Measurements from ENCODE around the gene C3orf62. TPM values are rescaled to one million over a fixed set of nuclear protein-coding genes. Genes with fewer than 3 reads are reported as not detected.
"Not testable (repeated sequence)": the region's sequence is repeated elsewhere in the genome, so short reads cannot be mapped to it uniquely, and the experiment has no call there.

C3orf62 gene
- total RNA-seq, 1 donor from 2014 or later = 2.7 TPM

DNA sequence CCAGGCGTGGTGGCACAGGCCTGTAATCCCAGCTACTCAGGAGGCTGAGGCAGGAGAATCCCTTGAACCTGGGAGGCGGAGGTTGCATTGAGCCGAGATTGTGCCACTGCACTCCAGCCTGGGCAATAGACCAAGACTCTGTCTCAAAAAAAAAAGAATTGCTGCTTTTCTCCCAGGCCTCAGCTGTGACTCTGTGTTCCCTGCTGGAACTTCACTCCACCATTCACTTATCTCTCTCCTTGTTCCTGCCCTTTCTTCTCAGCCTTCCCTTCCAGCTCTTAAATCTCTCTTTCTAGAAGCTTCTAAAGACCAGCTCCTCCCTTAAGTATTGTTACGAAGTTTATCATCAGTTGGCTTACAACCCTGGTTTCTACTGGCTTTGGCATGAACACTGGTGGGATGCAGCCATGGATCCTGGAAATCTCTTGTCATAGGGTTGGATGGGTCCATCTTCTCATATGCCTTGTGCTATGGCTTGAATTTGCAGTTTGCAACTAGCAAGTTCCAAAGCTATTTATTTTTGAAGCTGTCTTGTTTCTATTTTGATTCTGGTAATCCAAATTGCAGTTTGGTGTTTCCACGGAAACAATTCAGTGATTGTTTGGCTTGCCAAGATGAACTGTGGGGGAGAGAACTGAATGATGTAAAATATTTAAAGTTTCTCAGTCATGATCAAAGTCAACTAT, 10.5 kb downstream of the C3orf62 start:
- DNase-seq = peak; percentile 40

DNA sequence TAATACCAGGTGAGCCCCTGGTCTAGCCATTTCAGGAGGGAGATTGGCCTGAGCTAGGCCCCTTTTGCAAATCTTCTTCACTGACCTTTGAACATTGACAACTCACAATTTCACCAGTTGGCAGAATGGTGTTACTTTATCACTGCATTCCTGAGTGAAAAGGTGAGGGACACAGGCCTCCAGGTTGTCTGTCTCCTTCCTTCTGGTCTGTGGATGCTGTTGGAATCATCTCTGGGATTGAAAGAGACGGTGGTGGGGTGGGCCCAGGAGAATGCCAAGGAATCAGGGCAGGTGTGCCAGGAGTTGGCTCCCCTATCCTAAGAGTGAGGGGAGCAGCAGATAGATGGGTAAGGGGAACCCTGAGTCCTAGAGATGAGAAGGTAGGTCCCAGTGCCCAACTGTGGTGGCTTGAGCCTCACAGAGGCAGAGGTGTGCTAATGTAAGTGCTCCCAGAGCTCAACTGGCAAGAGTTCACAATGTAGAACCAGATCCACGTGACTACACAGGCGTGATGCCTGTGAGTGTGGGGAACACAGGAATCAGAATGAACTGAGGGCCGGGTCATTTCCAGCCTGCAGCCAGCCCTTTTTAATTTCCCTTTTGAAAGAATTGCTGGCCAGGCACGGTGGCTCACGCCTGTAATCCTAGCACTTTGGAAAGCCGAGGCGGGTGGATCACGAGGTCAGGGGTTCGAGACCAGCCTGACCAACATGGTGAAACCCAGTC, 11.2 kb downstream of the C3orf62 start:
- no peak for DNase-seq

DNA sequence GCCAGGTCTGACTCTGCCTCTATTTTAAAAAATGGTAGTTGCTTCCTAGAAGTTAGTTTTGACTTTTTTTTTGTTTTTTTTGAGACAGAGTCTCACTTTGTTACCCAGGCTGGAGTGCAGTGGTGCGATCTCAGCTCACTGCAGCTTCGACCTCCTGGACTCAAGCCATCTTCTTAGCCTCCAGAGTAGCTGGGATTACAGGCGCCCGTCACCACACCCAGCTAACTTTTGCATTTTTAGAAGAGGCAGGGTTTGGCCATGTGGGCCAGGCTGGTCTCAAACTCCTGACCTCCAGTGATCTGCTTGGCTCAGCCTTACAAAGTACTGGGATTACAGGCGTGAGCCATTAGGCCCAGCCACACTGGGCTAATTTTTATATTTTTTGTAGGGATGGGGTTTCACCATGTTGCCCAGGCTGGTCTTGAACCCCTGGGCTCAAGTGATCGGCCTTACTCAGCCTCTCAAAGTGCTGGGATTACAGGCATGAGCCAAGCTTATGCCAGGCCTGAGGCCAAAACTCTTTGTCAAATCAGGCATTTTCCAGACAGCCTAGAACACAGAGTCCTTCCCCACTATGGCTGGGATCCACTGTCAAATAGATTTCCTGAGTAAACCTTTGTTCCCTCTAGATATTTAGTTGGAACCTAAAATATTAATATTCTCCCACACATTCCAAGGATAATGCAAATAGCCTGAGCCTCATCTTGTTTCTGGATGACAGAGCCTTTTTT, 13.7 kb downstream of the C3orf62 start:
- no peak for DNase-seq

DNA sequence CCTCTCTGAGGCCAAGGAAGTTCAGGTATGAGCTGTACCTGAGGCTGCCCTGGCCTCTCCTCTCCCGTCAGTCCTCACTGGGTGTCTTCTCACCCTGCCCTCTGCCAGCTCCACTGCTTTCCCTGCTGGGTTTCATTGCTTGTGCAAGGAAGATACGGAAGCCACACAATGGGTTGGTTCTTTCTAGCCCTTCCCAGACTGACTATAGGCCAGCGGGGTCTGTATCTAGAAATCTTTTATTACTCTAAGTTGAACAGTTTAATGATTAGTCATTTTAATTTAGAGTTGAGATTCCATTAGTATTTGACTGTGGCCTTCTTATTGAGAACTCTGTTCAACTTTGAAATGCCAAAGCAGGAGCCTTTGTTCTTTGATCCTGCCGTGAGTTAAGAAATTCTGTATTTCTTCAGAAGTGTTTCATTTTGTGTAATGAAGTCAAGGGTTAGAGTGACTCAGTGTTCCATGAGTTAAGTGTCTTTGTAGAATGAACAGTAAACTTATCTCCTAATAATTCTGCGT, 16.2 kb downstream of the C3orf62 start:
- DNase-seq = no peak

DNA sequence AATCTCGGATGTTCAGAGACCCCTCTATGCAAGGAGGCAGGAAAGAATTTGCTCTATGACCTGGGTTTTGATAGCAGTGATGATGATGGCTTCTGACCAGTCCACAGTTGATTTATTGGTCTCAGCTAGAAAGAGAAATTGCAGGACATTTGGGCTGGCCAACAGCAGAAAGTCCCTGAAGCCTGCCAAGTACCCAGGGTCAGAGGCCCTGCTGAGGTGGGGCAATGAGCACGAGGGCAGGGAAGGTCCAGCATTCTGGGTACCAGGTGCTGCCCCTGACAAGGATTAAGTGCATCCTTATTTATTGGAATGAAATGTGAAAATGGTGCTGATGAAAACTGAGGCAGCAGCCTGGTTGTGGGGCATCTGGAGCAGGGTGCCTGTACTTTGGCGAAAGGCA, 19.8 kb downstream of the C3orf62 start:
- no peak for DNase-seq

DNA sequence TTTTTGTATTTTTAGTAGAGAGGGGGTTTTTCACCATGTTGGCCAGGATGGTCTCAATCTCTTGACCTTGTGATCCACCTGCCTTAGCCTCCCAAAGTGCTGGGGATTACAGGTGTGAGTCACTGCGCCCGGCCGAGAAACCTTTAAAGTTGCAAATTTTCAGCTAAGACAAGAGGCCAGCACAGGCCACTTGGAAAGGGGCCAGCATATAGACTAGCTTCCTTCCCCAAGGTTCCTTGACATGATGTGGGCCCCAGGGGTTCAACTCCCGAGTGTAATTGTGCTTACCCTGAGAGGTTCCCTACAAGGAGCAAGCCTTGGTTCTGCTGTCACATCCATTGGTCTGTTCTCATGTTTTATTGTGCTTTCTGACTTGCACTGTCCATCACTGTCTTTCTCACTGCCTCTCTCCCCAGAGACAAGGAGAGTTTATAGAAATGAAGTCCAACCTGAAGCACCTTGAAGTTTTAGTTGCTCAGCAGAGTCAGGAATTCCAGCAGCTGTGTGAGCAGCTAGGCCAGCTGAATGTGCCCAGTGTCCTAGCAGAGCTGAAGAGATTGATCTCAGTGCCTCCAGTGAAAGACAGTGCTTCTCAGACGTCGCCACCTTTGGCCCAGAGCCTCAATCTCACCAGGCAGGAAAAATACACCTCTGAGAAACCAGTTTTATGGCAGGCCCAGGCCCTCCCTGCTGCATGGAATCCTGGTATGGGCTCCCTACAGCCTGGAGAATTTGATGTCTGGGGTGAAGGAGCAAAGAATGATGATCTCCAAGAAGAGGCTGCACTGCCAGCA, 21.1 kb downstream of the C3orf62 start:
- no peak for DNase-seq

DNA sequence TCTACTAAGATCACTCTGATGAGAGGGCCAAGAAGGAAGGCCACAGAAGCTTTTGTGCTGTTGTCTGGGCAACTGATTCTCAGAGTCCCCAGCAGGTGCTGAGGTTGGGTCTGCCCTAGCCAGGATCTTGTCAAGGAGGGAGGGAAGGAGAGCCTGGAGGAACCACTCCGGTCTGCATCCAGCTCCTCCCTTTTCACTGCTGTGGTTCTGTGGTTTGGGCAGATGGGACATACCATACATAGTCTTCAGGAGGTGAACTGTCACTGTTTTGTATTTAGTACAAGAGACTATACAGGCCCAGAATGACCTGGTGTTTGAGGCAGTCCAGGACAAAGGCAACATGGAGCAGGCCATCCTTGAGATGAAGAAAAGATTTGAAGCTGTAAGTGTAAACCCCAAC, 21.9 kb downstream of the C3orf62 start:
- DNase-seq = no peak

DNA sequence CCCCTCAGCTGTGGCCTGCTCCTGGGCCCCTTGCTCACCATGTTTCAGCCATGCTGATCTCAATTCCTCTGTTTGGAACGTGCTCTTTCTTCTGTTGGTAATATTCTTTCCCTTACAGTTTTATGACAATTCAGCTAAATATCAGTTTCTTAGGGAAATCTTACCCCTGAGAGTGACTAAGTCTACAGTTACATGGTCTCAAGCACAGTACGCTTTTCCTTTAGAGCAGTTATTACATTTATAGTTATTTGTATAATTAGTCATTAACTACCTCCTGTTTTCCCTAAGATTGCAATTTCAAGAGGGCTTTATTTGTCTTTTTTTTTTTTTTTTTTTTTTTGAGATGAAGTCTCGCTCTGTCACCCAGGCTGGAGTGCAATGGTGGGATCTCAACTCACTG, 23.5 kb downstream of the C3orf62 start:
- DNase-seq = no peak

DNA sequence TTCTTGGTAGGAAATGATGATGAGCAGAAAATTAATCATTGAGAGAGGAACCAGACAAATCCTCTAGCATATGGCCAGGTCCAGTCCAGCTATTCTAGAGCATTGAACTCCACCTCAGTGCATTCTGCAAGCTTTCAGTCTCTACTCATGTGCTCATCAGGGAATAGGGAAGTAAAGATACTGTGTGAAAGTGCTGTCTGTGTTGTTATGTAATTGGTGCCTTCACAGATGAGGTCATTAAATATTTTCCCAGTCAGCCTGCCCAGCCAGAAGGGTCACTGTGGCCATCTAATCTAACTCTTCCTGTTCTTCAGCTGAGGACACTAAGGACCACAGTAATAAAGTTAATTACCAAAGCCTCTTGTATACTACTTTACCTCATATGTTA, 28.2 kb downstream of the C3orf62 start:
- peak; percentile 16 for DNase-seq

DNA sequence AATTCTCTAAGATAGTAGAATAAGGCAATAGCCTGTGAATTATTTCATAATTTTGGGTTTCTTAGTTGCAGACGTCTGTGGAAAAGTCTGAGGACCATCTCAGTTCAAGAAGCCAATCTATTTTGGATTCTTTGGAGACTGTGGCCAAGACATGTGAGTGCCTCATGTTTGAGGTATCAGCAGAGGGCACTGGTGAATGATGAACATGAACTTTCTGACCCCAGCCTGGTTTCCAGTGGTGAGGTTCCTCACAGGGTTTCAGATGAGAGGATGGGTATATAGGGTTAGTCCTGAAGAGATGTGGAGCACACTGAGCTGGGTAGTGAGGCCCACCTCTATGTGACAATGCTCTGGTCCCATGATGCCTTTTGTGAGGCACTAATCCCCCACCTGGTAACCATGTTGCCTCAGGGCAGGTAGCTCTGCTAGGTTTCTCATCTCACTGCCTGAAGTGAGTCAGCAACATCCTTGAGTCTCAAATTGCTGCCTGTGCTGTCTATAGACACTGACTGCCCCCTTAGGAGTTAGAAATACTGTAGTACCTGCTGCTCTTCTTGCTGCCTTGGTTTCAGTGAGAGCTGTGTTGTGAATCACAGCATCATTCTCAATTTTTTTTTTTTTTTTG, 32.3 kb downstream of the C3orf62 start:
- no peak for DNase-seq

DNA sequence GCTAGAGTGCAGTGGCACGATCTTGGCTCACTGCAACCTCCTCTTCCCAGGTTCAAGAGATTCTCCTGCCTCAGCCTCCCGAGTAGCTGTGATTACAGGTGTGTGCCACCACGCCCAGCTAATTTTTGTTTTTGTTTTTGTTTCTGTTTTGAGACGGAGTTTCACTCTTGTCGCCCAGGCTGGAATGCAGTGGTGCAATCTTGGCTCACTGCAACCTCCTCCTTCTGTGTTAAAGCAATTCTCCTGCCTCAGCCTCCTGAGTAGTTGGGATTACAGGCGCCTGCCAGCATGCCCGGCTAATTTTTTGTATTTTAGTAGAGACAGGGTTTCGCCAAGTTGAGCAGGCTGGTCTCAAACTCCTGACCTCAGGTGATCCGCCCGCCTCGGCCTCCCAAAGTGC, 36.9 kb downstream of the C3orf62 start:
- not testable (repeated sequence) for DNase-seq

DNA sequence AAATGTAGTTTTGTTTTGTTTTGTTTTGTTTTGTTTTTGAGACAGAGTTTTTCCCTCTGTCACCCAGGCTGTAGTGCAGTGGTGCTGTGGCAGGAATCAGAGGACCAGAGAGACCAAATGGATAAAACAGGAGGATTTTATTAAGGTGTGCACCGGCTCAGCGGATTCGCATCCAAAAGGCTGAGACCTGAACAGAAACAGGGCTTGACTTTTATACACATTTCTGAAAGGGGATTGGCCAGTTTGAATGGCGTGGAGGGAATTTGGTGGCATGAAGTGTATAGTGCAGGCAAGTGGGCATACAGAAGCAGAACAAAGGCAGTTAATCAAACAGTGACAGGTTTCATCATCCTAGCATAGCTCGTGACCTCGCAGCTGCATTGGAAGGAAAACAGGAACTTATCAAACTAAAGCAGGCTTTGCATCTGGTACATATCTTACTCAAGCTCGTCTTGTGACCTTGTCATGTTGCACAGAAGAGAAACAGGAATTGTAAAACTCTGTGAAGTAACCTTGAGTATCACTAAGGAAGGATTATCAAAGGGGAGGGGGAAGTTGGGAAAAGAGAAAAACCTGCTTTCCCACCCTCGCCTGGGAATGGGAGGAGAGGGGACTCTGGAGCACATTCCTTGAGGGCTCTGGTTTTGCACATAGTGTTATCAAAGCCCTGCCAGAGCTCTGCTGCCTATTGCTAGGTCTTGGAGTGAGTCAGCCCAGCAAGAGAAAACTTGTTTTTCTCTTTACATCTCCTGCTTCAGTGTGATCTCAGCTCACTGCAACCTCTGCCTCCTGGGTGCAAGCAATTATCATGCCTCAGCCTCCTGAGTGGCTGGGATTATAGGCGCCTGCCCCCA, 38.5 kb downstream of the C3orf62 start:
- peak; percentile 23 for DNase-seq

DNA sequence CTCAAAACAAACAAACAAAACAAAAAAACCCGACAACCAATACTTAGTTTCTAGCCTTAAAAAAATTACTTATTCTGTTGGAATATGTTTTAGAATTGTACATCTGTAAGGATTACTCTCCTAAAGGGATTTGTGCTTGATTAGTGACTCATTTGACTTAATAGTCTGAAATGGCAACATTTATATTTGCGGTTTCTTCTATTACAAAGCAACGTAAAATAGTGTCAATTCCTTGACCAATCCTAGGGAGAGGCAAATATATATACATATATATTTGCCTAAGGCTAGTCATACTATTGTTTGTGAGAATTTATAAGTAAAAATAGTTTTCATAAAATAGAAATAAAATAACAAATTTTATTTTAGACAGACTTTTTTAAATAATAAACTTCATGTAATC, 39.7 kb downstream of the C3orf62 start:
- DNase-seq = no peak

DNA sequence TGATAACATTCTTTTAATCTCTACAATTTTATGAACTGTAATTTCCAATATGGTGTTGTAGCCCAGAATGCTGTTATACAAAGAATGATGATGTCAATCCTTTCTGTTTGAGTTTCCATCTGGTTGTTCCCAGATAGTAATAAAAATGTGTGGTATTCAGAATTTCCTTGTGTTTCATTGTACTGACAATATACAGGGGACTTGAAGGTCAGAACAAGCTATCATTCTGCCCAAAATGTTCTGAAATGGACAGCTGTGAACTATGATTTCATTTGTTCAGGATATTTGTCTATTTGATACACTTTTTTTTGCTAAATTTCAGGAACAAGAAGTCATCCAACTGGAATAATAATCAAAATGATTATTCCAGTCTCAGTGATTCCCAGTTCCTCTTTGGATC, 40.8 kb downstream of the C3orf62 start:
- no peak for DNase-seq

DNA sequence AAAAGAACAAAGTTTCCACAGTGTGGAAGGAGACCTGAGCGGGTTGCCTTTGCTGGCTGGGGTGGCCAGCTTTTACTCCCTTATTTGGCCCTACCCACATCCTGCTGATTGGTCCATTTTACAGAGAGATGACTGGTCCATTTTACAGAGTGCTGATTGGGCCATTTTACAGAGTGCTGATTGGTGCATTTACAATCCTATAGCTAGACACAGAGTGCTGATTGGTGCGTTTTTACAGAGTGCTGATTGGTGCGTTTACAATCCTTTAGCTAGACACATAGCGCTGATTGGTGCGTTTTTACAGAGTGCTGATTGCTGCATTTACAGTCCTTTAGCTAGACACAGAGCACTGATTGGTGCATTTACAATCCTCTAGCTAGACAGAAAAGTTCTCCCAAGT, 48.2 kb downstream of the C3orf62 start:
- DNase-seq = not testable (repeated sequence)

DNA sequence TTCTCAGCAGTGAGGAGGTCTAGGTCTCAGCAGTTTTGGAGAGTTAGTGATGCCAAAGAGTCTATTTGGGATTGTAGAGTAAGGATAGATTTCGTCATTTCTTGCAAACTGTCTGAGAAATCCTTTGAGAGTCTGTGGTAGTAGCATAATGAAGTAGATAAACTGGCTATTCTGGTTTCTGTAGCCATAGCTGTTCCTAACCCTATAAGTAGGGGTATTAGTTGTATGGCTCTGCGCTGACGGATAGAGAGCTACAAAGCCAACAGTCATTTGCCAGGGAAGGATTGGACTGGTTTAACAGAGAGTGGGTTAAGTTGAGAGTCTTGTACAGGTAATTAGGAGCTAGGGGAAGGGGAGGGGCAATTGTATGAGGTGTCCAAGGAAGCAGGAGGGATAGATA, 55.0 kb downstream of the C3orf62 start:
- DNase-seq = no peak

DNA sequence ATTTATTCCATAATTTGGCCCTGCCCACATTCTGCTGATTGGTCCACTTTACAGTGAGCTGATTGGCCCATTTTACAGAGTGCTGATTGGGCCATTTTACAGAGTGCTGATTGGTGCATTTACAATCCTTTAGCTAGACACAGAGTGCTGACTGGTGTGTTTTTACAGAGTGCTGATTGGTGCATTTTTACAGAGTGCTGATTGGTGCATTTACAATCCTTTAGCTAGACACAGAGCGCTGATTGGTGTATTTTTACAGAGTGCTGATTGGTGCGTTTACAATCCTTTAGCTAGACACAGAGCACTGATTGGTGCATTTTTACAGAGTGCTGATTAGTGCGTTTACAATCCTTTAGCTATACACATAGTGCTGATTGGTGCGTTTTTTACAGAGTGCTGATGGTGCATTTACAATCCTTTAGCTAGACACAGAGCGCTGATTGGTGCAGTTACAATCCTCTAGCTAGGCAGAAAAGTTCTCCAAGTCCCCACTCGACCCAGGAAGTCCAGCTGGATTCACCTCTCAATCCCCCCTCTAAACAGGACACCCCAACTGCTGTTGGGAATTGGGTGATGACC, 56.0 kb downstream of the C3orf62 start:
- DNase-seq = not testable (repeated sequence)

DNA sequence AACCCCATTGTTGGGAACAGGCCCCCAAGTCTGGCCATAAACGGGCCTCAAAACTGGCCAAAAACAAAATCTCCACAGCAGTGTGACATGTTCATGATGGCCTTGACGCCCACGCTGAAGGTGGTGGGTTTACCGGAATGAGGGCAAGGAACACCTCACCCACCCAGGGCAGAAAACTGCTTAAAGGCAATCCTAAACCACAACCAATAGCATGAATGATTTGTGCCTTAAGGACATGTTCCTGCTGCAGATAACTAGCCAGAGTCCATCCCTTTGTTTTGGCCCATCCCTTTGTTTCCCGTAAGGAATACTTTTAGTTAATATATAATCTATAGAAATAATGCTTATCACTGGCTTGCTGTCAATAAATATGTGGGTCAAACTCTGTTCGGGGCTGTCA, 57.9 kb downstream of the C3orf62 start:
- DNase-seq = no peak

Data from skin of body (tissue), 2 donors.